ENCODE data around the gene PCDHA1. TPM values are rescaled to one million over a fixed set of nuclear protein-coding genes. Genes with fewer than 3 reads are reported as not detected.

Gene PCDHA1
- polyA plus RNA-seq, 1 of the 3 experiments (the other 2 are of a cell fraction): 0.16 TPM

DNA sequence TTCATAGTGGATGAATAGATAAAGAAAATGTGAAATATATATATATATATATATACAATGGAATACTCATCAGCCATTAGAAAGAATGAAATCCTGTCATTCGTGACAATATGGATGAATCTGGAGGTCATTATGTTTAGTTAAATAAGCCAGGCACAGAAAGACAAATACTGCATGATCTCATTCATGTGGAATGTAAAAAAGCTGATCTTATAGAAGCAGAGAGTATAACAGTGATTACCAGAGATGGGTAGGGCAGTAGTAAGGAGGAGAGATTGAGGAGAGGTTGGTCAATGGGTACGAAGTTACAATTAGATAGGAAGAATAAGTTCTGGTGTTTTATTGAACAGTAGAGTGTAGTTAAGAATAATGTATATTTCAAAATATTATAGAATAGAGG, 160.6 kb downstream of the PCDHA1 start:
- CTCF ChIA-PET: no interaction called here
- H3K4me2 ChIP-seq: no peak overlapping the region
- no peak overlapping the region for H3K9ac ChIP-seq
- no peaks in the 10 kb centered on the region for H4K20me1 ChIP-seq (ENCODE audit: insufficient read depth)
- no peak for TF ChIP-seq FOSL2 (IDR thresholded peaks at IDR 0.05; ENCODE audit: borderline replicate concordance, low read depth)
- TF ChIP-seq RFX5 (IDR thresholded peaks at IDR 0.05; ENCODE audit: low read length): no peak
- no peak for TF ChIP-seq FOXM1 (IDR thresholded peaks at IDR 0.05; ENCODE audit: low read depth)
- TF ChIP-seq RAD21 (IDR thresholded peaks at IDR 0.05; ENCODE audit: low read length): no peak
- TF ChIP-seq, protein P1, sequence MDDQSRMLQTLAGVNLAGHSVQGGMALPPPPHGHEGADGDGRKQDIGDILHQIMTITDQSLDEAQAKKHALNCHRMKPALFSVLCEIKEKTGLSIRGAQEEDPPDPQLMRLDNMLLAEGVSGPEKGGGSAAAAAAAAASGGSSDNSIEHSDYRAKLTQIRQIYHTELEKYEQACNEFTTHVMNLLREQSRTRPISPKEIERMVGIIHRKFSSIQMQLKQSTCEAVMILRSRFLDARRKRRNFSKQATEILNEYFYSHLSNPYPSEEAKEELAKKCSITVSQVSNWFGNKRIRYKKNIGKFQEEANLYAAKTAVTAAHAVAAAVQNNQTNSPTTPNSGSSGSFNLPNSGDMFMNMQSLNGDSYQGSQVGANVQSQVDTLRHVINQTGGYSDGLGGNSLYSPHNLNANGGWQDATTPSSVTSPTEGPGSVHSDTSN (IDR thresholded peaks at IDR 0.05): no peak
- no peak for TF ChIP-seq IRF3 (IDR thresholded peaks at IDR 0.05; ENCODE audit: low read depth, low read length)
- TF ChIP-seq TEAD4 (IDR thresholded peaks at IDR 0.05; ENCODE audit: borderline replicate concordance, insufficient read depth): no peak
- no peak for TF ChIP-seq RCOR1 (IDR thresholded peaks at IDR 0.05; ENCODE audit: low read length)
- no peak for TF ChIP-seq POLR2AphosphoS5 (IDR thresholded peaks at IDR 0.05; ENCODE audit: low read depth, low read length)
- no peak for TF ChIP-seq REST (IDR thresholded peaks at IDR 0.05; ENCODE audit: low read depth, low read length)
- TF ChIP-seq, protein P2, sequence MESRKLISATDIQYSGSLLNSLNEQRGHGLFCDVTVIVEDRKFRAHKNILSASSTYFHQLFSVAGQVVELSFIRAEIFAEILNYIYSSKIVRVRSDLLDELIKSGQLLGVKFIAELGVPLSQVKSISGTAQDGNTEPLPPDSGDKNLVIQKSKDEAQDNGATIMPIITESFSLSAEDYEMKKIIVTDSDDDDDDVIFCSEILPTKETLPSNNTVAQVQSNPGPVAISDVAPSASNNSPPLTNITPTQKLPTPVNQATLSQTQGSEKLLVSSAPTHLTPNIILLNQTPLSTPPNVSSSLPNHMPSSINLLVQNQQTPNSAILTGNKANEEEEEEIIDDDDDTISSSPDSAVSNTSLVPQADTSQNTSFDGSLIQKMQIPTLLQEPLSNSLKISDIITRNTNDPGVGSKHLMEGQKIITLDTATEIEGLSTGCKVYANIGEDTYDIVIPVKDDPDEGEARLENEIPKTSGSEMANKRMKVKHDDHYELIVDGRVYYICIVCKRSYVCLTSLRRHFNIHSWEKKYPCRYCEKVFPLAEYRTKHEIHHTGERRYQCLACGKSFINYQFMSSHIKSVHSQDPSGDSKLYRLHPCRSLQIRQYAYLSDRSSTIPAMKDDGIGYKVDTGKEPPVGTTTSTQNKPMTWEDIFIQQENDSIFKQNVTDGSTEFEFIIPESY (IDR thresholded peaks at IDR 0.05; ENCODE audit: borderline replicate concordance, low read depth): no peak
- no peak for TF ChIP-seq MEF2A (IDR thresholded peaks at IDR 0.05; ENCODE audit: borderline replicate concordance, low read depth)
- TF ChIP-seq RXRA (IDR thresholded peaks at IDR 0.05; ENCODE audit: borderline replicate concordance, low read depth): no peak
- H3K36me3 ChIP-seq (replicated peaks in 1 of 2; ENCODE audit: control insufficient read depth in 1 of 2, insufficient read depth in 2 of 2, low read length in 1 of 2): no peaks in the 10 kb centered on the region
- H3K9me2 ChIP-seq: no peaks in the 10 kb centered on the region
- no peaks in the 10 kb centered on the region for H3K4me1 ChIP-seq (ENCODE audit: control insufficient read depth in 1 of 2, insufficient read depth in 2 of 2, low read depth in 1 of 2, low read length in 1 of 2)
- POLR2A ChIA-PET: no interaction called here
- no peak overlapping the region for H3K4me3 ChIP-seq (ENCODE audit: low read depth in 2 of 2, low read length in 1 of 2)
- H3K79me2 ChIP-seq (ENCODE audit: insufficient read depth): no peaks in the 10 kb centered on the region
- H3F3A ChIP-seq (replicated peaks; ENCODE audit: insufficient read depth): no peaks in the 10 kb centered on the region
- peaks cover 5% of the 10 kb centered on the region; the same call in 1 of the 2 replicates for H3K9me3 ChIP-seq
- no peak for DNase-seq
- H3K27ac ChIP-seq (ENCODE audit: low read depth in 2 of 2, low read length in 1 of 2): no peak overlapping the region
- 26% methylated on average over 2 of the region's 2 CpGs for WGBS (ENCODE audit: low lambda C conversion rate)
- no peaks in the 10 kb centered on the region for H3K27me3 ChIP-seq (ENCODE audit: insufficient read depth)
- no peak overlapping the region for H2AFZ ChIP-seq (ENCODE audit: low read depth)
